GM18861 (cell line): Measurements from ENCODE around the gene TNPO1.
"Not testable (repeated sequence)": the region's sequence is repeated elsewhere in the genome, so short reads cannot be mapped to it uniquely, and the experiment has no call there.

Experiments used
- ATAC-seq: cut with Tn5 transposase; IDR thresholded peaks from one replicate; pipeline ENCODE4 v1.9.1; 2021; ENCODE audit not compliant: unreplicated experiment

Gene TNPO1

DNA sequence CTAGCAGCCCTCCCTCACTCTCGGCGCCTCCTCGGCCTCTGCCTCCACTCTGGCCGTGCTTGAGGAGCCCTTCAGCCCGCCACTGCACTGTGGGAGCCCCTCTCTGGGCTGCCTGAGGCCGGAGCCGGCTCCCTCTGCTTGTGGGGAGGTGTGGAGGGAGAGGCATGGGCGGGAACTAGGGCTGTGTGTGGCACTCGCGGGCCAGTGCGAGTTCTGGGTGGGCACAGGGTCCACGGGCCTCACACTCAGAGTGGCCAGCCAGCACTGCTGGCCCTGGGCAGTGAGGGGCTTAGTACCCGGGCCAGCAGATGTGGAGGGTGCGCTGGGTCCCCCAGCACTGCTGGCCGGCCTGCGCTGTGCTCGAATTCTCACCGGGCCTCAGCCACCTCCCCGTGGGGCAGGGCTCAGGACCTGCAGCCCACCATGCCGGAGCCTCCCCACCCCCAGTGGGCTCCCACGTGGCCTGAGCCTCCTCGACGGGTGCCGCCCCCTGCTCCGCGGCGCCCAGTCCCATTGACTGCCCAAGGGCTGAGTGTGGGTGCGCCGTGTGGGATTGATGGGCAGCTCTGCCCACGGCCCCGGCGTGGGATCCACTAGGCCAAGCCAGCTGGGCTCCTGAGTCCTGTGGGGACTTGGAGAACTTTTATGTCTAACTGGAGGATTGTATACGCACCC lies 109.0 kb downstream of the TNPO1 start:
- ATAC-seq = no peak

DNA sequence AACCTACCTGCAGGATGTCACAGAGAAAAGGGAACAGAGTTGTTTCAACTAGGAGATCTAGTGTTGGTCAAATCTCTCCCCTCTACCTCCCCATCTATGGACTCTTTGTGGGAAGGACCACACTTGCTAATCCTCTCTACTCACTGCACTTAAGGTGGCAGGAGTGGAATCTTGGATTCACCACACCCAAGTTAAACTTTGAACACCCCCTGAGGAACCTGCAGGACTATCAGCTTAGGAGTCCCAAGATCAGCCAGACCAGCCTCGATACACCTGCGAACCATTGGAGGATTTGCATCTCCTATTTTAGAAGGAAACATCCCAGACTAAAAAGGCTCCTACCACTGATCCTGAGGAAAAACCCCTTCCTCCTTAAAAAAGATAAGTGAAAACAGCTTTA lies 116.2 kb downstream of the TNPO1 start:
- not testable (repeated sequence) for ATAC-seq

DNA sequence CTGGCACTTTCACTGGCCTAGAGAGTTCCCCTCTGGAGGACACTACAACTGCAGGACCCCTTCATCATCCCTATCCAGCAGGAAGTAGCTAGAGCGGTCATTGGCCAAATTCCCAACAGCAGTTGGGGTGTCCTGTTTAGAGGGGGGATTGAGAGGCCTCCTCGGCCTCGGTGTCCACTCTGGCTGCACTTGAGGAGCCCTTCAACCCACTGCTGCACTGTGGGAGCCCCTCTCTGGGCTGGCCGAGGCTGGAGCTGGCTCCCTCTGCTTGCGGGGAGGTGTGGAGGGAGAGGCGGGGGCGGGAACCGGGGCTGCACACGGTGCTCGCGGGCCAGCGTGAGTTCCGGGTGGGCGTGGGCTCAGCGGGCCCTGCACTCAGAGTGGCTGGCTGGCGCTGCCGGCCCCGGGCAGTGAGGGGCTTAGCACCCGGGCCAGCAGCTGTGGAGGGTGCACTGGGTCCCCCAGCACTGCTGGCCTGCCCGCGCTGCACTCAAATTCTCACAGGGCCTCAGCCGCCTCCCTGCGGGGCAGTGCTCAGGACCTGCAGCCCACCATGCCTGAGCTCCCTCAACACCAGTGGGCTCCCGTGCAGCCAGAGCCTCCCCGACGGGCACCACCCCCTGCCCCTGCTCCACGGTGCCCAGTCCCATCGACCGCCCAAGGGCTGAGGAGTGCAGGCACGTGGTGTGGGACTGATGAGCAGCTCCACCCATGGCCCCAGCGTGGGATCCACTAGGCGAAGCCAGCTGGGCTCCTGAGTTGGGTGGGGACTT lies 118.7 kb downstream of the TNPO1 start:
- ATAC-seq = not testable (repeated sequence)

DNA sequence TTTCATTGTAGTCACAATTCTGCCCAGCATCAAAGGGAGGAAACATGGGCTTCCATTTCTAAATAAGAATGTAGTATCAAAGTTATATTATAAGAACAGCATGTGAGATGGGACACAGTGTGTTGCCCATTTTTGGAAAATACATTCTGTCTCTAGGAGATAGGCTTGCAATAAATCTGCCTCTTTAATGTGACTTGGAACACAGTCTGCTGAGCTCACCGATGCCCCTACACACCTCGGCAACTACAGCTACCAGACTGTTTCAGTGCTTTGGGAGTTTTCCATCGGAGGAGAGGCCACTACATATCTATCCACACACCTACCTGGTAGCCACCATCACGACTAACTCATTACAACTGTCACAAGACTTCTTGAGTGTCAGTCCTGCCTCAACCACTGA lies 120.4 kb downstream of the TNPO1 start:
- ATAC-seq = no peak

DNA sequence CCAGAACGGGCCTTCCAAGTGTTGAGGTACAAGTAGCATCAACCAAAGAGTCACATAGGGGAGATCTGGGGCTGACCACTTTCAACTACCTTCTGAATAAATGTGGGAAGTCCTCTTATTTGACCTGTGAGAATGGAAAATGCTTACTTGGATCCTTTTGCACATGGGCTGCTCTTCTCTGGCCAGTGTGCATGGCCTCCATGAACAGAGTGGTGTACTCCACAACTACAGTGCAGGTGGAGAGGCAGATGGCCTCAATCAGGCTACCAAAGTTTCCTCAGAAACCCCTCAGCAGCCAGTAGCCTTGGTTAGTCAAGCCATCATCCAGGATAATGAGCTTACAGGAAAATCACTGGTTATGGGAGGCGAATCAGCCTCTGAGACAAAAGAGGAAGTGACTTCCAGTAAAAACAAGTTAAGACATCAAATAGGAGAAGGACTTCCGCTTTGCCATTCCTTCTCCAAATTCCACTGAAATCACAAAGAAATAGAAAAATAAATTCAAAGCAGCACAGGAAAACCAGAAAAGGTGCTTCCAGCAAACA lies 121.1 kb downstream of the TNPO1 start:
- no peak for ATAC-seq

DNA sequence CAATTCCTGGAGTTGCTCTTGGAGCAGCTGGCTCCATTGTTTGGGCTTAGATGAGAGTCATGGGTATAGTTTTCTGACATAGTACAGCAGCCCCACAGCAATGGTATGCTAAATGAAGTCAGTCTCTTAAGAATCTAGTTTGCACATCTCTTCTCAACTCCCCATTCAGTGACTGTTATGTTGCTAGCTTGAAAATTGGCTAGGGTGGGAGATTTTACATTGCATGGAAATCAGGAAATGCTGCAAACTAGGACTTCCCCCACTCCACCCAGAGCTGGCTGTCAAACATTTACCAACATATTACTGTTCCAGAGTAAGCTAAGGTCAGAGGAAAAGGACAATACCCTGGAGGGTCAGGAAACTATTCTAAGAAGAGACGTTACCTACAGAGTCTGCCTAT lies 121.7 kb downstream of the TNPO1 start:
- no peak for ATAC-seq

DNA sequence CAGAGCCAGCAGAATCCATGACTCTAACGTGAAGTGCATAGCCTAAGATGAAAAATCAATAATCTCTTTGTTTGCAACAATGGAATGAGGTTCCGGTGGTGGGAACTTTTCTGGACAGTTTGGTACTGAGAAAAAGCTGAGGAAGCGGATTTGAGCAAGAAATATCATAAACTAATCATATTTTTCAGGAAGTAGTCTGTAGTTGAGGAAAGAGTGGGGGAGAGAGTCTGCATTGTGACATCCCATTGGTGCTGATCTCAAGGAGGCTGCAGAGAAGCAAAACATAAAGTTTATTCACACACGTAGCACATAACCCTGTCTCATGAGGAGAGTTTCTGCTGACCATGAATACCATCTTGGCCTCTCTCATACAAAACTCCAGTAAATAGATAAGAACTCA lies 123.6 kb downstream of the TNPO1 start:
- no peak for ATAC-seq

DNA sequence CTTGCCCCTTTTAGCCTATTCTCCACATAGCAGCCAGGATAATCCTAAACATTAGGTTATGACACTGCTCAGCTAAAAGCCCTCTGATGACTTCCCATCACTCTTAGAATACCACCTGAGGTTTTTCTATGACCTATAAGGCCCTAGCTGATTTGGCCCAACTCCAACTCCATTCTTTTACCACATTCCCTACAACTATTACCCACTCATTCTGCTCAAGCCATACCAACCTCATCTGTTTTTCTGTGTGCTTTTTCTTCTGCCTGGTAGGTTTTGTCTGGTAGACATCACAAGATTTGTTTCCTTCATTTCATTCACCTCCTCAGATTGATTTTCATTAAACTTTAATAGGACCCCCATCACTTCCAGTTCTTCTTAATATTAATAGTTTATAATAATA lies 126.8 kb downstream of the TNPO1 start:
- no peak for ATAC-seq

DNA sequence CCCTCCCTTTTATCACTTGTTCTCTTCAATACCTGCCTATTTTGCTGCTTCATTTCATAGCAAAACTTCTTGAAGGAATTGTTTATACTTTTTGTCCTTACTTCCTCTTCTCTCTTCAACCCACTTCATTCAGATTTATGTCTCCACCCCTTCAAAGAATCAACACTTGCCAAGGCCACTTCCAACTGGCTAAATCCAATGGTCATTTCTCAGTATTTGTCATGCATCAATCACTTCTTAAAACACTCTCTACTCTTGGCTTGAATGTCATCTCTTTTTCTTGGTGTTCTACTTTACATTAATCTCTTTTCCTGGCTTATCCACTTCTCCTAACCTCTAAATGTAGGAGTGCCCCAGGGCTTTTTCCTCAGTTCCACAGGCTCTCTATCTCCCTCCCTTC lies 131.0 kb downstream of the TNPO1 start:
- no peak for ATAC-seq

DNA sequence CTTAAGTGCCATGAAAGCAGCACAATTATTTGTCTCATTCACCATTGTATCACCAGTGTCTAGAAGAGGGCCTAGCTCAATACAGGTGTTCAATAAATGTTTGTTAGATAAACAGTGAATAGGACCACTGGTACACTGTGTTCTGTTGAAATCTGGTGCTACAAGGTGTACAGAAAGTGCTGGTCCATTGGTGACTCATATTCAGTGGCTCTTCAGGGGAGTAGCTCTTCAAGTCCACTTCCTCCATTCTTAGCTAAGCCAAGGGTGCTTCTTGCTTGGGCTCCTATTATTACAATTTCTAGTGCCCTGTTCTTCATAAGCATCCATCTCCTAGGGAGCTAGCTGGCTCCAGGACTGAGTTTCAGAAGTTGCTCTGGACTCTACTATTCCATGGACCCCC lies 133.0 kb downstream of the TNPO1 start:
- ATAC-seq = no peak

DNA sequence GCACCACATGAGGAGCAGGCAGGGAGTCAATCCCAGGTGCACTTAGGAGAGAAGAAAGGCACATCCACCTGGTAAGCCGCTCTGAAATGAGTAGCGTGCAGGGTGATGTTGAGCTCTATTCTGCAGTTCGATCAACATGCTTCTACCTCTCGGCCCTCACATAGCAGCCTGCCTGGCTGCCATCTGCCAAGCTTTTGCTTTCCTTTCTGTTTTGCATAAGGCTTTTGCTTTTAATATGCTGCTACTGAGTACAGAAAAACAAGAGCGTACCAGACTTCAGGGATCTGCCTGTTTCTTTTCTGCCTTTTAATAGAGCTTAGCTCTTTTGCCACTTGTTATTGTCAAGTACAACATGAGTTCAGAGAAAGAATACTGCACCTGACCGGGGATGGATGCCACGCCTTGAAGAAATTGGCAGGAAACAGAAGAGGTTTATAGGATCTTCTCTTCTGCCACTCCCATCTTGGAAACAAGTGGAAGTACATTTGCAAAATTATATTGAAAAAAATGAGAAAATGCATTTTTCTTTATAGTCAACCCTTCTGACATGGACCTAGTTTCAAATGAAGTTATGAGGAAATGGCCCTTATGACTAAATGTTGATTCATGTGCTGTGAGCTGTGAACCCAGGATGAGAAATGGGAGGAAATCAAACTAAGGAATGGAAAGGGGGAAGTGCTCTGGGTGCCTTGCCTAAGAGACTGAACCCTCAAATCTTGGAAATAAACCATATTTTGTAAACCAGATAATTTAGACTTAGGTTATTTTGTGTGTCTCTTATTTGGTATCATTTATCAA lies 135.4 kb downstream of the TNPO1 start:
- ATAC-seq = no peak

DNA sequence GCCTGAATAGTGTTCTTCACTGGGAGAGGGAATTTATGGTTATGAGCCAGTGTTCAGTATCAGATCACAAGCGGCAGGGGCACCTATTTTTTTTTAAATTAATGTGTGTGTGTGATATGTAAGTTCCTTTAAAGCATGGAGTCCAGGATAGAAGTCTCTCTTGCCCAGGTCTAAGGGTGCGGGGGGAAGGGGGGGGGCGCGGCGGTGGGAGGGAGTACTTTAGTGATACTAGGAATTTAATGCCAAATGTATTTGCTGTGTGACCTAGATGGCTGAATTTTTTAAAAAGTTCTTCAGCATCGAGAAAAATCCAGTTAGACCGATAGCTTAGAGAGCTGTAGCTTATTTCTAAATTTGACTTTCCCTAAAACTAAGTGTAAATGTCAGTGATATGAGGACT lies 137.9 kb downstream of the TNPO1 start:
- ATAC-seq = no peak

DNA sequence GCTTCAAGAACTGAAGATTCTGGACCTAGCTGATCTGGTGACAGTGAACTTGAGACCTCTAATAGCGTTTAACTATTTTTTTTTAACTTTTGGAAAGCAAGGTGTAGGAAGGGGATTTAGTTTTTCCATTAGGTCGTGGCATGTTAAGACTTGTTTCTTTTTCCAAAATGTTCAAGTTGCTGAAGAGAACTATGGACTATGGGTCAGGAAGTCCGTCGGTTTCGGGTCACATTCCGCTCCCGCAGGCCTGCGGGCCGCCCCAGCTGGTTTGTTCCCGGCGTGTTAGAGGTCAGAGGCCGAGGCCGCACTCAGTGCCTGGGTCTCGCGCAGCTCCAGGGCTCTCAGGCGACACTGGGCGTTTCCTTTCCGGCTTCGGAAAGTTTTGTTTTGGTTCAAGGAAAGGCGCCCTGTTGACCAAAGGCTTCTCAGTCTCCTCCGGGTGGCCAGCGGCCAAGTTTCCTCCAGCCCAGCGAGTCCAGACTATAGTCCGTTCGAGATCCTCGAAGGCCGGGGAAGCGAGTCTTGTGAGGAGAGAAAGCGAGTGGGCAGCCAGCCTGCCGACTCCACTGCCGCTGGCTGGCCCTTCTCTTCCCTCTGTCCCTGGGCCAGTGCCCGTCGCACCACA lies 138.8 kb downstream of the TNPO1 start:
- ATAC-seq = peak; percentile 29

DNA sequence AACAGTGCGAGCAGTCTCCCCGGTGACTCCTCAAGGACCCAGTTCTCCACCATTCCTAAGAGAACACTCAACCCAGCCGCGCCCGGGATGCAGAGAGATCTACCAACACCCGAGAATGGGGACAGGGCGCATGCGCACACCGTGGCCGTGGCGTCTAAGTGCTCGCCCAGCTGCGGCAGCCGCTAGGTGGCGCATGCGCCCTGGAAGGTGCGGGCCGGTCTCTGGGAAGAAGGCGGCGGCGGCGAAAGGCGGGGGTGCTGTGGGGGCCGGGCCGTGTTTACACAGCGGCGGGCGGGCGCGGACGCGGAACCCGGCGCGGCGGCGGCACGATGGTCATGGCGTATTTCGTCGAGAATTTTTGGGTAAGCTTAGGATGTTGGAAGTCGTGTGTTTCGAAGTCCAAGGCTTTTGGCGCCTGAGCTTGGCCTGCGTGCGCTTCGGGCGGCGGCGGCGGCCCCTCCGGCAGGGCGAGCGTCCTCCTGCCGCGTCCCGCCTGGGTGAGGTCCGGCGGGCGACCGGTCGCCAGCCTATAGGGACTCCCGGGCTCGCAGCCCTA lies 139.4 kb downstream of the TNPO1 start, which contains the start of gene FCHO2:
FCHO2 (plus strand) TSS at position 274 of the 556 bp plus-strand sequence; CDS start at position 330, 56 bp downstream.
- ATAC-seq = peak; percentile 86

DNA sequence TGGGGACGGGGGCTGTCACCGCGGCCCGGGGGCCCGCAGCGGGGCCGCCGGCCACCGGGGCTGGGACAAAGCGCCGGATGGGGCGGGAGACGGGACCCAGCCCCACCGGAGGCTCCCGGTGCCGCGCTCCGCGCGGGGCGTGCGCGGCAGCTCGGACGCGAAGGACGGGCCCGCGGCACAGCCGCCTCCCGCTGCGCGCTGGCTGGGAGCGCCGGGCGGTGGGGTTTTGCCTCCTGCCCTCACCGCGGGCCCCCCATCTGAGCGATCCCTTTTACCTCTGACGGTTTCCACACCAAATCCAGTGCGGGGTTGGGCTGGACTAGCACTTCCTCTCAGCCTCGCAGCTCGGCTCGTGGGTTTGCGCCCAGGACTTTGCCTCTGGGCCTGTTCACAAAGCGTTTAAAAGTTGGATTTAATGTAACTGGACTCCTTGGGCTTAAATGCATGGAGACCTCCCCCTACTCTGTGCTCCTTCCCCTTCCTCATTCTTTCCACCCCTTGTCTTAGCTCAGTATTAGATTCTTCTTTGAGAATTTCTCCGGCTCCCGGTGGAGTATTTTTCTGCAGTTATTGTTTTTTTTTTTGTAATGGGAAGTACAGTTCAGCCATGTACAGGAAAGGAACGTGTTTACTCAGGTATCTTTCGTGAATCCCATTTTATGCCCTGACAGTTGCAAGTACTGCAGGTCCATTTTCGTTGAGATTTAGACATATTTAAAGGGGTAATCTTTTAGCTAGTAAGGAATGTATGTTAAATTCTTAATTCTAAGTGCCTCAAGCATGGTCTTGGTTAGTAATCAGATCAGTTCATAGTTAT lies 140.1 kb downstream of the TNPO1 start:
- peak; percentile 32 for ATAC-seq

DNA sequence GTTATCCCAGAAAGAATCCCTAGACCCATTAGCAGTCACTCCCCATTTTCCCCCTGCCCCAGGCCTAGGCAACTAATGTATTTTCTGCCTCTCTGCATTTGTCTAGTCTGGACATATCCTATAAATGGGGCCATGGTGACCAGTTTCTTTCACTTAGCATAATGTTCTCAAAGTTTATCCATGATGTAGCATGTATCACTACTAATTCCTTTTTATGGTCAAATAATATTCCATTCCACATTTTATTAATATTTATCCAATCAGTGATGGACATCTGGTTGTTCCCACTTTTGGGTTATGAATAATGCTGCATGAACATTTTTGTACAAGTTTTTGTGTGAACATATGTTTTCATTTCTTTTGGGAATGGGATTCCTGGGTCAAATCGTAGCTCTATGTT lies 140.9 kb downstream of the TNPO1 start:
- ATAC-seq = no peak

DNA sequence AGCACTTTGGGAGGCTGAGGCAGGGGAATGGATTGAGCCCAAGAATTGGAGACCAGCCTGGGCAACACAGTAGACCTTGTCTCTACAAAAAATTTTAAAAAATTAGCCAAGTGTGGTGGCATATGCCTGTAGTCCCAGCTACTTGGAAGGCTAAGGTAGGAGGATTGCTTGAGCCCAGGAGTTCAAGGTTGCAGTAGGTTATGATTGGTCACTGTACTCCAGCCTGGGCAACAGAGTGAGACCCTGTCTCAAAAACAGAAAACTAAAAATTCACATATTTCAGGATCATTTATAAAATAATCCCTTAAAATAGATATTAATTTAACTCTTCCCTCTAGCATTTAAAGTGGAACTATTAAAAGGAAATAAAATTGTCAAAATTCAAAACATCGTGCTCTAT lies 142.8 kb downstream of the TNPO1 start:
- ATAC-seq = no peak
